A549 (cell line): ENCODE measurements around the gene AGR2. TPM values are rescaled to one million over a fixed set of nuclear protein-coding genes. Genes with fewer than 3 reads are reported as not detected.

ENCODE experiments used
- polyA plus RNA-seq, 4 experiments: library from polyadenylated mRNA; depleted of rRNA in 3 of 4; stranded (reverse); fragments of >200 nt; fragmentation: RNase III in 1 of 4; extraction: RNeasy Plus Mini Kit Qiagen cat#74134 plus additional on column Dnase treatment in 1 of 4; gene quantifications; 2 replicates in 3 of 4; 3 replicates in 1 of 4; pipeline ENCODE4 v1.2.3, GENCODE V29; 2011 to 2017

Gene AGR2
- polyA plus RNA-seq, 2 of the 4 experiments (the other 2 are of a cell fraction) = 60.7 to 479 TPM

Other genes starting within 250 kb of the AGR2 start
- 24.2 and 26.1 TPM in 2 replicates for gene ANKMY2, start 159.2 kb downstream of the AGR2 start, polyA plus RNA-seq (2011; rRNA removed)
- 13.3 to 15.3 TPM (median 14.3 TPM) in 3 replicates for gene ANKMY2, start 159.2 kb downstream of the AGR2 start, polyA plus RNA-seq (2017; fragmentation: RNase III; extraction: RNeasy Plus Mini Kit Qiagen cat#74134 plus additional on column Dnase treatment)
- 101 and 108 TPM in 2 replicates for gene BZW2, start 158.8 kb downstream of the AGR2 start, polyA plus RNA-seq (2011; rRNA removed)
- 72.4 to 83.4 TPM (median 76.5 TPM) in 3 replicates for gene BZW2, start 158.8 kb downstream of the AGR2 start, polyA plus RNA-seq (2017; fragmentation: RNase III; extraction: RNeasy Plus Mini Kit Qiagen cat#74134 plus additional on column Dnase treatment)
- 32.8 and 40.7 TPM in 2 replicates for gene TSPAN13, start 51.2 kb downstream of the AGR2 start, polyA plus RNA-seq (2011; rRNA removed)
- gene TSPAN13, start 51.2 kb downstream of the AGR2 start, polyA plus RNA-seq (2017; fragmentation: RNase III; extraction: RNeasy Plus Mini Kit Qiagen cat#74134 plus additional on column Dnase treatment) = 8.4 to 9.6 TPM (median 9.1 TPM) in 3 replicates
- gene AGR3, start 77.0 kb upstream of the AGR2 start, polyA plus RNA-seq (2011; rRNA removed) = 0.36 and 0.52 TPM in 2 replicates
- gene AGR3, start 77.0 kb upstream of the AGR2 start, polyA plus RNA-seq (2017; fragmentation: RNase III; extraction: RNeasy Plus Mini Kit Qiagen cat#74134 plus additional on column Dnase treatment) = not detected in 3 replicates